Measurements from ENCODE around the gene LIPM. TPM values are rescaled to one million over a fixed set of nuclear protein-coding genes. Genes with fewer than 3 reads are reported as not detected.

The LIPM gene
- total RNA-seq, 1 experiment from 2014 or later, result not detected

DNA sequence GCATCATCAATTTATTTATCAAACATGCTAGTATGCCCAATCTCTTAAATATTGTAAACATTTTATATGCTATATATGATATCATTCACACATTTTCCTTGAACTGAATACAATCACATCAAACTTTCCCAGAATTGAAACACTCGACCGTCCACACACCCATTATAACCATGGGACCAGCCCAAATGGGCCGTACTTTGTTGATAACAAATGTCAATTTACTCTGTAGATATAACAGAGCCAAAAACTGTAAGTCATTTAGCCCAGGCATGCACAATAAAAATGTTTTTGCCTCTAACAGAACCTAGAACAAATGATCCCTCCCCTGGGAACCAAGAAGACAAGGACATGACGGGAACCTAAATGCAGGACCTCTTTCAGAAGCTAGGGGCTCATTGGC lies 49.8 kb downstream of the LIPM start:
- H3K27ac Mint-ChIP-seq (ENCODE audit: low read depth, unreplicated experiment), result no peak overlapping the region
- no peak overlapping the region for H3K4me3 Mint-ChIP-seq (ENCODE audit: unreplicated experiment)
- CTCF ChIA-PET, result interaction anchor here (0.5 to 8.3 kb wide), 7 partner anchors 10 to 517 kb away, joined by 3 to 50 read pairs (median 4); no protein-coding TSS in a partner anchor

DNA sequence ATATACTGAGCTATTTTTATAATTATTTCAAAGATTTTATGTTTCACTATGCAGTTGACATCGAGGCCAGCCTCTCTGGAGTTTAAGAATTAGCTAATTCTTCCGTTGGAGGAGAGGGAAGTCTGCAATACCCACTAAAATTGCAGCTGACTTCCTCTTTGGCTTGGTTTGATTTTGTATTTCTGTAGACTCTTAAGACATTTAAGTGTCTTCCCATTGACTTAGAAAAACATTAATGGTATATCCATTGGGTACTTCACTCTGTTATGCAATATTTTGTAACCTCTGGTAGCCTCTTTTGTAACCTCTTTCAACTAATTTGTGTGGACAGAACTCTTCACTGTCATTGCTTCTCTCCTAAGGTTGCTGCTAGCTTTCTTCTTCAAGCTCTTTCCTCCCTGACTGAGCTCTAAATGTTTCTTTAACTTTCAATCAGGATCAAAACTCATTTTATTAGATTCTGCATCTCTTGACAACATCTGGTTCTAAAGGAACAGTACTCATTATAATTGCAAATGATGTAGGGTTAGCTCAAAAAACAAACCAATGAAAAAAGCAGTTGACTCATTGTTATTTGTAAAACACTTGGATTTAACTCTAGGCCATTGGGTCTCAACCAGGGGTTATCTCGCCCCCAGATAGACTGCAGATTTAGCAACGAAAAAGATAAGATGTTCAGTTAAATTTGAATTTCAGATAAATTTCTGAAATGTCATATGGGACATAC lies 50.8 kb downstream of the LIPM start:
- no peaks in the 10 kb centered on the region for H3K27me3 Mint-ChIP-seq (ENCODE audit: insufficient read depth, unreplicated experiment)
- no peak overlapping the region for H3K4me3 Mint-ChIP-seq (ENCODE audit: unreplicated experiment)
- H3K4me1 Mint-ChIP-seq (ENCODE audit: insufficient read depth, unreplicated experiment), result peaks cover 29% of the 10 kb centered on the region
- ChIA-PET CTCF (interaction anchor here (0.5 to 8.3 kb wide), 6 partner anchors 9 to 516 kb away, joined by 3 to 50 read pairs (median 5); no protein-coding TSS in a partner anchor), POLR2A (interaction anchor here (0.8 to 3.5 kb wide), 6 partner anchors 11 to 28 kb away, joined by 3 to 16 read pairs (median 4); partner anchors contain the start of gene STAMBPL1)
- peaks cover 6% of the 10 kb centered on the region for H3K36me3 Mint-ChIP-seq (ENCODE audit: insufficient read depth, unreplicated experiment)
- intact Hi-C loops (cut with micrococcal nuclease), result no loop called here
- TF ChIP-seq, protein P1, sequence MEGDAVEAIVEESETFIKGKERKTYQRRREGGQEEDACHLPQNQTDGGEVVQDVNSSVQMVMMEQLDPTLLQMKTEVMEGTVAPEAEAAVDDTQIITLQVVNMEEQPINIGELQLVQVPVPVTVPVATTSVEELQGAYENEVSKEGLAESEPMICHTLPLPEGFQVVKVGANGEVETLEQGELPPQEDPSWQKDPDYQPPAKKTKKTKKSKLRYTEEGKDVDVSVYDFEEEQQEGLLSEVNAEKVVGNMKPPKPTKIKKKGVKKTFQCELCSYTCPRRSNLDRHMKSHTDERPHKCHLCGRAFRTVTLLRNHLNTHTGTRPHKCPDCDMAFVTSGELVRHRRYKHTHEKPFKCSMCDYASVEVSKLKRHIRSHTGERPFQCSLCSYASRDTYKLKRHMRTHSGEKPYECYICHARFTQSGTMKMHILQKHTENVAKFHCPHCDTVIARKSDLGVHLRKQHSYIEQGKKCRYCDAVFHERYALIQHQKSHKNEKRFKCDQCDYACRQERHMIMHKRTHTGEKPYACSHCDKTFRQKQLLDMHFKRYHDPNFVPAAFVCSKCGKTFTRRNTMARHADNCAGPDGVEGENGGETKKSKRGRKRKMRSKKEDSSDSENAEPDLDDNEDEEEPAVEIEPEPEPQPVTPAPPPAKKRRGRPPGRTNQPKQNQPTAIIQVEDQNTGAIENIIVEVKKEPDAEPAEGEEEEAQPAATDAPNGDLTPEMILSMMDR (IDR thresholded peaks at IDR 0.05; ENCODE audit: unreplicated experiment), result no peak
- no TSS peak for BruUV-seq (replicated peaks)
- H3K27ac Mint-ChIP-seq (ENCODE audit: low read depth, unreplicated experiment), result no peak overlapping the region
- no peaks in the 10 kb centered on the region for H3K9me3 Mint-ChIP-seq (ENCODE audit: unreplicated experiment)
- DNase-seq (ENCODE audit: unreplicated experiment), result no peak

More for the DNA sequence above, 49.8 kb downstream of the LIPM start:
- TF ChIP-seq, protein P1 (IDR thresholded peaks at IDR 0.05; ENCODE audit: unreplicated experiment), result no peak
- intact Hi-C loops (cut with micrococcal nuclease), result no loop called here
- Mint-ChIP-seq H3K4me1 (ENCODE audit: insufficient read depth, unreplicated experiment) (peaks cover 32% of the 10 kb centered on the region), H3K27me3 (ENCODE audit: insufficient read depth, unreplicated experiment) (no peaks in the 10 kb centered on the region), H3K9me3 (ENCODE audit: unreplicated experiment) (no peaks in the 10 kb centered on the region), H3K36me3 (ENCODE audit: insufficient read depth, unreplicated experiment) (peaks cover 6% of the 10 kb centered on the region)
- BruUV-seq (replicated peaks), result no TSS peak
- DNase-seq (ENCODE audit: unreplicated experiment), result no peak
- POLR2A ChIA-PET, result interaction anchor here (0.8 to 3.5 kb wide), 7 partner anchors 12 to 139 kb away, joined by 3 to 16 read pairs (median 5); partner anchors contain the start of genes FAS and STAMBPL1

DNA sequence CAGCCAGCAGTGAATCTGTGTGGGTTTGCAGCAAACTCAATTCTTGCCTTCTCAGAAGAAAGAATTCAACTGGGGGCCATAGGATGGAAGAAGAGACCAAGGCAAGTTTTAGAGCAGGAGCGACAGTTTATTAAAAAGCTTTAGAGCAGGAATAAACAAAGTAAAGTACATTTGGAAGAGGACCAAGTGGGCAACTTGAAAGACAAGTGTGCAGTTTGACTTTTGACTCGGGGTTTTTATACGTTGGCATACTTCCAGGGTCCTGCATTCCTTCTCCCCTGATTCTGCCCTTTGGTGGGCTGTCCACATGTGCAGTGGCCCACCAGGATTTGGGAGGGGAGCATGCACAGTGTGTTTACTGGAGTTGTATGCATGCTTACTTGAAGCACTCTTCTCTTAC lies 52.2 kb downstream of the LIPM start:
- Mint-ChIP-seq H3K27ac (ENCODE audit: low read depth, unreplicated experiment) (no peak overlapping the region), H3K9me3 (ENCODE audit: unreplicated experiment) (no peaks in the 10 kb centered on the region), H3K4me1 (ENCODE audit: insufficient read depth, unreplicated experiment) (peaks cover 19% of the 10 kb centered on the region), H3K4me3 (ENCODE audit: unreplicated experiment) (no peak overlapping the region), H3K27me3 (ENCODE audit: insufficient read depth, unreplicated experiment) (no peaks in the 10 kb centered on the region), H3K36me3 (ENCODE audit: insufficient read depth, unreplicated experiment) (peaks cover 6% of the 10 kb centered on the region)
- ChIA-PET CTCF (interaction anchor here (2.2 to 8.3 kb wide), 2 partner anchors 11 to 19 kb away, joined by 11 to 50 read pairs; no protein-coding TSS in a partner anchor), POLR2A (no interaction called here)
- DNase-seq (ENCODE audit: unreplicated experiment), result no peak
- TF ChIP-seq, protein P1 (IDR thresholded peaks at IDR 0.05; ENCODE audit: unreplicated experiment), result no peak
- no TSS peak for BruUV-seq (replicated peaks)
- intact Hi-C loops (cut with micrococcal nuclease), result no loop called here

DNA sequence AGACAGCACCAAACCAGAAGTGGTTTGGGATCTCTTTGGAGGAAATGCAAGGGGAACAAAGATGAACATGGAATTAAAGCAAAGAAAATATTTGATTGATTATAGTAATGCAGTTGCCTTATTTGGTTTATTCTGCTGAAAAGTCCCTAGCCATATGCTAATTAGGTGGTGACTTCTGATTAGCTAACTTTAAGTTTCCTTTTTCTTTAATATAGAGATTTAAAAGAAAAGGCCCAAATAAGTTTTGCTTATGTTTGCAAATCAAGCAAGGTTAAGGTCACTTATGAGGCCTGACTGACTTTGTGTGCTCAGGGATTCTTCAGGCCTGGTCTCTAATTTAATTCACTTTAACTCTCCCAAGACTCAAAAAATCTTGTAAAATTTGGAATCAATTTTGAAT lies 55.3 kb downstream of the LIPM start:
- H3K4me1 Mint-ChIP-seq (ENCODE audit: insufficient read depth, unreplicated experiment), result peaks cover 7% of the 10 kb centered on the region

More for the DNA sequence above, 55.3 kb downstream of the LIPM start:
- Mint-ChIP-seq H3K9me3 (ENCODE audit: unreplicated experiment) (no peaks in the 10 kb centered on the region), H3K36me3 (ENCODE audit: insufficient read depth, unreplicated experiment) (peaks cover 6% of the 10 kb centered on the region), H3K4me3 (ENCODE audit: unreplicated experiment) (no peak overlapping the region), H3K27ac (ENCODE audit: low read depth, unreplicated experiment) (no peak overlapping the region), H3K27me3 (ENCODE audit: insufficient read depth, unreplicated experiment) (no peaks in the 10 kb centered on the region)
- POLR2A ChIA-PET, result no interaction called here
- CTCF ChIA-PET, result interaction anchor here (0.8 to 8.3 kb wide), 2 partner anchors 22 to 360 kb away, joined by 3 to 50 read pairs; no protein-coding TSS in a partner anchor
- intact Hi-C loops (cut with micrococcal nuclease), result no loop called here
- no peak for DNase-seq (ENCODE audit: unreplicated experiment)
- no TSS peak for BruUV-seq (replicated peaks)
- TF ChIP-seq, protein P1 (IDR thresholded peaks at IDR 0.05; ENCODE audit: unreplicated experiment), result no peak
